Body of pancreas (tissue), 4 donors: Measurements from ENCODE around the gene GSG1L. TPM values are rescaled to one million over a fixed set of nuclear protein-coding genes. Genes with fewer than 3 reads are reported as not detected.

Source experiments
- ATAC-seq: fragments of 150-250 bp; one replicate; pipeline ENCODE4 v1.9.1; 2016
- DNase-seq, 4 donors: peaks; one replicate each; pipeline ENCODE4 v3.0.0-alpha.2; 2019
- H3K27ac ChIP-seq, 4 donors: fragments of 200-600 bp; sonication (generic); 1 replicate in 3 of 4; 2 replicates in 1 of 4; pipeline versions ENCODE4 v1.5.1 to v1.6.1; 2016 to 2019; ENCODE audit warnings: mild to moderate bottlenecking in 1 of 4, mixed read lengths in 1 of 4, moderate library complexity in 1 of 4
- H3K27me3 ChIP-seq, 2 donors: fragments of 200-600 bp; sonication (generic); one replicate each; pipeline ENCODE4 v1.6.0; 2016; ENCODE audit warnings: mild to moderate bottlenecking in 1 of 2
- H3K36me3 ChIP-seq, 2 donors: fragments of 200-600 bp; sonication (generic); replicated peaks in 1 of 2; 2 replicates each; pipeline ENCODE4 v1.5.1; 2016; ENCODE audit warnings: low read depth in 2 of 2; ENCODE audit not compliant: insufficient read depth in 1 of 2
- H3K4me1 ChIP-seq: fragments of 200-600 bp; sonication (generic); one replicate; pipeline ENCODE4 v1.6.0; 2016
- H3K4me3 ChIP-seq, 2 donors: fragments of 200-600 bp; sonication (generic); 1 replicate in 1 of 2; 2 replicates in 1 of 2; pipeline ENCODE4 v1.5.1; 2016 to 2019
- H3K9me3 ChIP-seq, 3 donors: fragments of 200-600 bp; sonication (generic); 1 replicate in 2 of 3; 2 replicates in 1 of 3; pipeline ENCODE4 v1.5.1; 2016
- CTCF ChIP-seq, 7 experiments: fragments of 450-650 bp in 4 of 7; fragments of 200-600 bp in 3 of 7; sonication (generic) in 3 of 7; IDR thresholded peaks; one replicate each; pipeline ENCODE4 v1.5.1; 2016 to 2019; ENCODE audit warnings: antibody characterized with exemption in 7 of 7
- POLR2A ChIP-seq, 3 donors: fragments of 450-650 bp; IDR thresholded peaks; one replicate each; pipeline ENCODE4 v1.6.1; 2016; ENCODE audit warnings: antibody characterized with exemption in 3 of 3, mild to moderate bottlenecking in 2 of 3
- WGBS, 2 donors: methylation state at CpG; one replicate each; pipeline ENCODE4 v1.1.5; 2017; 5-methylcytosine and 5-hydroxymethylcytosine counted together
- intact Hi-C: fragments of 100-400 bp; cut with DNase I; formaldehyde crosslinking; loops from one replicate; pipeline ENCODE4 v1.15.1; 2023
- total RNA-seq, 2 donors: library from RNA; depleted of rRNA; stranded (reverse); fragments of >200 nt; gene quantifications; one replicate each; pipeline ENCODE4 v1.1.0, GENCODE V29; 2016

GSG1L gene
- total RNA-seq, 2 donors from 2014 or later = not detected

GRCh38 chr16:27771201-27771910 lies 292.2 kb downstream of the GSG1L start:
- H3K9me3 ChIP-seq = no peaks in the 10 kb centered on the region
- no peaks in the 10 kb centered on the region for H3K4me1 ChIP-seq
- ATAC-seq (no peak), DNase-seq (no peak)
- no peak overlapping the region for H3K4me3 ChIP-seq
- TF ChIP-seq CTCF (IDR thresholded peaks at IDR 0.05) (no peak), POLR2A (IDR thresholded peaks at IDR 0.05) (no peak)
- peaks cover 0 to 8% of the 10 kb centered on the region in 2 donors for H3K36me3 ChIP-seq
- intact Hi-C loops = no loop called here
- WGBS, 2 donors = 91 to 93% methylated on average over 16 of the region's 16 CpGs
- H3K27ac ChIP-seq = no peak overlapping the region
- H3K27me3 ChIP-seq = no peaks in the 10 kb centered on the region

DNA sequence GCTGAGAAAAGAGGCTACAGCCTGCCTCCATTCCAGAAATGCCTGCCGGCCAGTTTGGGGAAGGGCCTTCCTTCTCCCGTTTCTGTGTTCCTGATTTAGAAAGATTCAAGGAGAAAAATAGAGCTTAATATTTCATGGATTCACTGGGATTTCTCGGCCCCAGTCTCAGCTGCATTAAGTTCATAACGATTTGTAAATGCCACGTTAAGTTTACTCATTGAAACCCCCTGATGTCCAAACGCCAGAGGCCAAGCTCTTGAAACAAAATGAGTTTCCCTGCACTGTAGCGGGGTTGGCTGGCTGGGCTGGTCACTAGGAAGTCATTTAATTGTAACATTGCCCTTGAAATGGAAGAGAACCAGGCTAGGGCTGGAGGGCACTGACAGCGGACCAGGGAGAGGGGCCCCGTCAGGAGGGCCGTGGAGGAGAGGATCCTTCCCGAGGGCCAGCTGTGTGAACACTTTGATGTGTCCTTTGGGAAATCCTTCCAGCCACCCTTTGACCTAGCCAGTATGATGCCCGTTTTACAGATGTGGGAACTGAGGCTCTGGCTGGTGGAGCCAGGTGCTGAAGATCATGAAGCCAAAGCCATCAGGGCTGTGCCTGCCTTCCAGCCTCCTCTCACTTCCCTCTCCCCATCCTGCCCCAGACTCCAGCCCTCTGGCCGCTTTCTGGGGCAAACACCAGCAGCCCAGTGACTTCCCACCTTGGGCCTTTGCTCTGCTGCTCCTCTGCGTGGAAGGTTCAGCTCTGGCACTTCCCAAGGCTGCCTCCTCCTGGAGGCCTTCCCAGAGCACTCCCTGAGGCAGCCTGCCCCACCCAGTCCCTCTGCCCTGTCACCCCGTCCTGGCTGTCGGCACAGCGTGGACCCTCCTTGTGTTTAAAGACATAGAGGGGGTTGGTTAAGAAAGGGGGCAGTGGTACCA lies 293.0 kb downstream of the GSG1L start:
- Histone ChIP-seq H3K9me3 (no peaks in the 10 kb centered on the region), H3K4me3 (no peak overlapping the region), H3K36me3 (peaks cover 0 to 8% of the 10 kb centered on the region in 2 donors), H3K27me3 (no peaks in the 10 kb centered on the region), H3K27ac (no peak overlapping the region), H3K4me1 (no peaks in the 10 kb centered on the region)
- WGBS, 2 donors = 85 to 90% methylated on average over 16 to 17 of the region's 17 CpGs
- no peak for TF ChIP-seq CTCF (IDR thresholded peaks at IDR 0.05)
- intact Hi-C loops = no loop called here
- ATAC-seq (no peak), DNase-seq (no peak)

DNA sequence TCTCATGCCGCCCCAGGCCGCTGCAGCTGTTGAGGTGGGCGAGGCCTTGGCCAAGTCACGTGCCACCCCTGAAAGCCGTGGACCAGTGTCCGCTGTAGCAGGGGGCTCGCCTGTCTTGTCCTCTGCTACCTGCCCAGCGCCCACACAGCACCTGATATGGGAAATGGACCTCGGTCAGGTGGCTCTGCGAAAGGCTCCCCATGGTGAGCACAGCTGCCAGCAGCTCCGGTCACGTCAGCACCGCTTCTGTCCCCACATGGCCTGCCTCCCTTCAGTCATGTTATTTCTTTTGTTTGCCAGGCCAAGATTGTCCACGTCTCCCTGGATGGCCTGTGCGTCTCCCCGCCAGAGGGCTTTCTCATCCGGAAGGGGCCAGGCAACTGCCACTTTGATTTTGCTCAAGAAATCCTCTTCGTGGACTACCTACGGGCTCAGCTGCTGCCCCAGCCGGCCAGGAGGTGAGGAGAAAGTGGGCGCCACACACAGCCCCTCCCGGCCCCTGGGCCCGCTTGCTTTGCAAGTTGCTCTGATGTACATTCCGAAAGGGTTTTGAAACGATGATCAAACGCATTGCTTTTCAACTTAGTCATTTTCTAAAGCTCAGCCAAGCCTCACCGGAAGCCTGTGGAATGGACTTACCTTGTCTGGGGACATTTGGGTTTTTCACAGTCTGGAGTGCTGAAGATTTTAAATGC lies 293.8 kb downstream of the GSG1L start:
- Histone ChIP-seq H3K36me3 (peaks cover 0 to 8% of the 10 kb centered on the region in 2 donors), H3K27ac (no peak overlapping the region)

GRCh38 chr16:27768651-27769272 lies 294.8 kb downstream of the GSG1L start:
- Histone ChIP-seq H3K4me1 (no peaks in the 10 kb centered on the region), H3K4me3 (no peak overlapping the region), H3K27me3 (no peaks in the 10 kb centered on the region), H3K27ac (no peak overlapping the region), H3K36me3 (peaks cover 0 to 9% of the 10 kb centered on the region in 2 donors), H3K9me3 (no peaks in the 10 kb centered on the region)
- ATAC-seq (no peak), DNase-seq (no peak)
- intact Hi-C loops = no loop called here
- 83 to 92% methylated on average over 6 to 8 of the region's 8 CpGs for WGBS, 2 donors
- TF ChIP-seq POLR2A (IDR thresholded peaks at IDR 0.05) (no peak), CTCF (IDR thresholded peaks at IDR 0.05) (no peak)

More for the DNA sequence above, 293.8 kb downstream of the GSG1L start:
- ATAC-seq (no peak), DNase-seq (no peak)
- WGBS, 2 donors = 89 to 92% methylated on average over 24 to 25 of the region's 27 CpGs
- Histone ChIP-seq H3K4me3 (no peak overlapping the region), H3K27me3 (no peaks in the 10 kb centered on the region), H3K9me3 (no peaks in the 10 kb centered on the region), H3K4me1 (no peaks in the 10 kb centered on the region)
- intact Hi-C loops = no loop called here
- TF ChIP-seq CTCF (IDR thresholded peaks at IDR 0.05) = no peak
- TF ChIP-seq POLR2A (IDR thresholded peaks at IDR 0.05) = no peak
